Activated CD4-positive, alpha-beta T cell treated with anti-CD3 and anti-CD28 coated beads, Interleukin-2, Interleukin-4, amounts not matched to agents 100 ng/mL and 50 ng/mL, durations not matched to agents 16 hours and 8 hours (primary cell): ENCODE measurements around the gene GAS1.

ENCODE experiments used
- DNase-seq: peaks from one replicate; pipeline ENCODE4 v3.0.0-alpha.2; 2020; ENCODE audit warnings: low spot score

The GAS1 gene

GRCh38 chr9:86962692-86963091 lies 15.4 kb upstream of the GAS1 start:
- no peak for DNase-seq

- DNase-seq = no peak
Observed at GRCh38 chr9:86960938-86961337, 13.6 kb upstream of the GAS1 start.

- DNase-seq = no peak
Observed at GRCh38 chr9:86958203-86958602, 10.9 kb upstream of the GAS1 start.

GRCh38 chr9:86955561-86955960 lies 8.3 kb upstream of the GAS1 start:
- DNase-seq = no peak

GRCh38 chr9:86955042-86955441 lies 7.7 kb upstream of the GAS1 start:
- no peak for DNase-seq

GRCh38 chr9:86953181-86953580 lies 5.9 kb upstream of the GAS1 start:
- no peak for DNase-seq

GRCh38 chr9:86948074-86948929 lies 996 bp upstream of the GAS1 start:
- peak; percentile 76 for DNase-seq

GRCh38 chr9:86946201-86947145 lies 833 bp downstream of the GAS1 start:
- DNase-seq = peak; percentile 50

GRCh38 chr9:86945728-86946200 lies 1.5 kb downstream of the GAS1 start:
- no peak for DNase-seq

GRCh38 chr9:86944796-86945727 lies 2.2 kb downstream of the GAS1 start:
- DNase-seq = no peak

GRCh38 chr9:86943201-86944113 lies 3.8 kb downstream of the GAS1 start:
- DNase-seq = no peak

GRCh38 chr9:86942281-86943200 lies 4.8 kb downstream of the GAS1 start:
- DNase-seq = no peak

- DNase-seq = no peak
Observed at GRCh38 chr9:86941197-86941596, 6.1 kb downstream of the GAS1 start.

GRCh38 chr9:86940774-86941173 lies 6.5 kb downstream of the GAS1 start:
- DNase-seq = no peak

GRCh38 chr9:86939891-86940290 lies 7.4 kb downstream of the GAS1 start:
- no peak for DNase-seq

GRCh38 chr9:86939321-86939720 lies 8.0 kb downstream of the GAS1 start:
- no peak for DNase-seq

- no peak for DNase-seq
Observed at GRCh38 chr9:86938780-86939179, 8.5 kb downstream of the GAS1 start.

- DNase-seq = no peak
Observed at GRCh38 chr9:86926145-86926544, 21.2 kb downstream of the GAS1 start.

- DNase-seq = no peak
Observed at GRCh38 chr9:86925686-86926085, 21.6 kb downstream of the GAS1 start.

- DNase-seq = no peak
Observed at GRCh38 chr9:86924206-86924605, 23.1 kb downstream of the GAS1 start.
